HL-60 (cell line): ENCODE results near the gene PSMA1.

Source experiments
- DNase-seq, 2 experiments: peaks; one replicate each; pipeline ENCODE4 v3.0.0-alpha.2; 2010 to 2020; ENCODE audit warnings: low read depth in 1 of 2, low spot score in 1 of 2
- H3K27ac ChIP-seq: fragments of 250-450 bp; sonication (Bioruptor Pico); replicated peaks from 2 replicates; pipeline ENCODE4 v1.5.1; 2020; ENCODE audit warnings: mild to moderate bottlenecking, moderate library complexity
- H3K27me3 ChIP-seq: fragments of 250-450 bp; sonication (Bioruptor Pico); 2 replicates; pipeline ENCODE4 v1.5.1; 2021; ENCODE audit warnings: mild to moderate bottlenecking, moderate library complexity; ENCODE audit not compliant: insufficient read depth, poor library complexity, severe bottlenecking
- H3K4me3 ChIP-seq: replicated peaks from 2 replicates; pipeline ENCODE4 v1.5.1; 2011; ENCODE audit warnings: mild to moderate bottlenecking, control low read depth, low read length; ENCODE audit not compliant: insufficient read depth
- GABPA ChIP-seq: IDR thresholded peaks from 2 replicates; pipeline ENCODE4 v1.6.1; 2012; ENCODE audit warnings: low read depth
- POLR2AphosphoS5 ChIP-seq: IDR thresholded peaks from 2 replicates; pipeline ENCODE4 v1.6.1; 2012; ENCODE audit warnings: low read depth
- SPI1 ChIP-seq: IDR thresholded peaks from 2 replicates; pipeline ENCODE4 v1.6.1; 2012; ENCODE audit warnings: low read depth, mild to moderate bottlenecking, borderline replicate concordance
- TF ChIP-seq, protein P1 (sequence below): IDR thresholded peaks from one replicate; pipeline ENCODE4 v1.5.1; 2011; ENCODE audit warnings: low read length, control low read depth, inconsistent platforms; ENCODE audit not compliant: insufficient read depth
- TF ChIP-seq, protein P2 (sequence below): IDR thresholded peaks from 2 replicates; pipeline ENCODE4 v1.6.1; 2012; ENCODE audit warnings: low read depth; ENCODE audit not compliant: insufficient replicate concordance

PSMA1 gene

DNA sequence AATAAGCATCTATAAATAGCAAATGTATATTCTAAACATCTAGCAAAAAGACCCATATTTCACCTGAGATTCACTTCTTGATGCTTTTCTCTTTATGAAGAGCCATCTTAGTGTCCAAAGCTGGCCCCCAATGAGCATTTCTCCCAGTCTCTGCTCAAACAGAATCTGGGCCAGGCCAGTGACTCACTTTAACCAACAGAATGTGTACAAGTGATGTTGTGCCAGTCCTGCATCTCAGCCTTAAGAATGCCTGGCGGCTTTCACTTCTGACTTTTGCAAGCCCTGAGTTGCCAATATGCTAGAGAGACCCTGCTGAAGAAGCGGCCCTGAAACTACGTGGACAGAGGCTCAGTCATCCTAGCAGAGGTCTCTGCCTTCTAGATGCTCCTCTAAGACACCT is 13.7 kb downstream of the PSMA1 start:
- no peak for DNase-seq
- no peak overlapping the region for H3K4me3 ChIP-seq
- H3K27ac ChIP-seq, result no peak overlapping the region
- TF ChIP-seq, protein P1, sequence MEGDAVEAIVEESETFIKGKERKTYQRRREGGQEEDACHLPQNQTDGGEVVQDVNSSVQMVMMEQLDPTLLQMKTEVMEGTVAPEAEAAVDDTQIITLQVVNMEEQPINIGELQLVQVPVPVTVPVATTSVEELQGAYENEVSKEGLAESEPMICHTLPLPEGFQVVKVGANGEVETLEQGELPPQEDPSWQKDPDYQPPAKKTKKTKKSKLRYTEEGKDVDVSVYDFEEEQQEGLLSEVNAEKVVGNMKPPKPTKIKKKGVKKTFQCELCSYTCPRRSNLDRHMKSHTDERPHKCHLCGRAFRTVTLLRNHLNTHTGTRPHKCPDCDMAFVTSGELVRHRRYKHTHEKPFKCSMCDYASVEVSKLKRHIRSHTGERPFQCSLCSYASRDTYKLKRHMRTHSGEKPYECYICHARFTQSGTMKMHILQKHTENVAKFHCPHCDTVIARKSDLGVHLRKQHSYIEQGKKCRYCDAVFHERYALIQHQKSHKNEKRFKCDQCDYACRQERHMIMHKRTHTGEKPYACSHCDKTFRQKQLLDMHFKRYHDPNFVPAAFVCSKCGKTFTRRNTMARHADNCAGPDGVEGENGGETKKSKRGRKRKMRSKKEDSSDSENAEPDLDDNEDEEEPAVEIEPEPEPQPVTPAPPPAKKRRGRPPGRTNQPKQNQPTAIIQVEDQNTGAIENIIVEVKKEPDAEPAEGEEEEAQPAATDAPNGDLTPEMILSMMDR, result no peak
- TF ChIP-seq GABPA (no peak), SPI1 (no peak), POLR2AphosphoS5 (no peak)
- TF ChIP-seq, protein P2, sequence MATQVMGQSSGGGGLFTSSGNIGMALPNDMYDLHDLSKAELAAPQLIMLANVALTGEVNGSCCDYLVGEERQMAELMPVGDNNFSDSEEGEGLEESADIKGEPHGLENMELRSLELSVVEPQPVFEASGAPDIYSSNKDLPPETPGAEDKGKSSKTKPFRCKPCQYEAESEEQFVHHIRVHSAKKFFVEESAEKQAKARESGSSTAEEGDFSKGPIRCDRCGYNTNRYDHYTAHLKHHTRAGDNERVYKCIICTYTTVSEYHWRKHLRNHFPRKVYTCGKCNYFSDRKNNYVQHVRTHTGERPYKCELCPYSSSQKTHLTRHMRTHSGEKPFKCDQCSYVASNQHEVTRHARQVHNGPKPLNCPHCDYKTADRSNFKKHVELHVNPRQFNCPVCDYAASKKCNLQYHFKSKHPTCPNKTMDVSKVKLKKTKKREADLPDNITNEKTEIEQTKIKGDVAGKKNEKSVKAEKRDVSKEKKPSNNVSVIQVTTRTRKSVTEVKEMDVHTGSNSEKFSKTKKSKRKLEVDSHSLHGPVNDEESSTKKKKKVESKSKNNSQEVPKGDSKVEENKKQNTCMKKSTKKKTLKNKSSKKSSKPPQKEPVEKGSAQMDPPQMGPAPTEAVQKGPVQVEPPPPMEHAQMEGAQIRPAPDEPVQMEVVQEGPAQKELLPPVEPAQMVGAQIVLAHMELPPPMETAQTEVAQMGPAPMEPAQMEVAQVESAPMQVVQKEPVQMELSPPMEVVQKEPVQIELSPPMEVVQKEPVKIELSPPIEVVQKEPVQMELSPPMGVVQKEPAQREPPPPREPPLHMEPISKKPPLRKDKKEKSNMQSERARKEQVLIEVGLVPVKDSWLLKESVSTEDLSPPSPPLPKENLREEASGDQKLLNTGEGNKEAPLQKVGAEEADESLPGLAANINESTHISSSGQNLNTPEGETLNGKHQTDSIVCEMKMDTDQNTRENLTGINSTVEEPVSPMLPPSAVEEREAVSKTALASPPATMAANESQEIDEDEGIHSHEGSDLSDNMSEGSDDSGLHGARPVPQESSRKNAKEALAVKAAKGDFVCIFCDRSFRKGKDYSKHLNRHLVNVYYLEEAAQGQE, result no peak
- H3K27me3 ChIP-seq, result no peaks in the 10 kb centered on the region

DNA sequence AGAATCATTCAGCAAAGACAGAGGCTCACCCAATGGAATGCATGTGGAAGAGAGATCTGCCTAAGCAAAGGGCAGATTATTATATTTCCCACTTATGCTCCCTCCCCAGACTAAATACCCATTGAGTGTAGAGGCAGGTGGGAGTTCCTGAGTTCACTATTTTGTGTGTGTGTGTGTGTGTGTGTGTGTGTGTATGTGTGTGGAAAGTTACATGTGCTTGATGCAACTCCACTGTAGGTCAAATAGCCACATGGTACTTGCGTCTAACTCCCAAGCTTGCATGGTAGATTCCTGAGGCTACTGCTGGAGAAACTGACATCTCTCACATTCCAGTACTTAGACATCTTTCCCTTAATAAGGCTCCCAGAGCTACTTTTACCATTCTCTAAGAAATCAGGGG is 17.2 kb downstream of the PSMA1 start:
- DNase-seq, result no peak
- no peak for TF ChIP-seq GABPA
- TF ChIP-seq, protein P2, result no peak
- TF ChIP-seq, protein P1, result no peak
- no peak for TF ChIP-seq SPI1
- no peak for TF ChIP-seq POLR2AphosphoS5
- Histone ChIP-seq H3K27ac (no peak overlapping the region), H3K27me3 (no peaks in the 10 kb centered on the region), H3K4me3 (no peak overlapping the region)

DNA sequence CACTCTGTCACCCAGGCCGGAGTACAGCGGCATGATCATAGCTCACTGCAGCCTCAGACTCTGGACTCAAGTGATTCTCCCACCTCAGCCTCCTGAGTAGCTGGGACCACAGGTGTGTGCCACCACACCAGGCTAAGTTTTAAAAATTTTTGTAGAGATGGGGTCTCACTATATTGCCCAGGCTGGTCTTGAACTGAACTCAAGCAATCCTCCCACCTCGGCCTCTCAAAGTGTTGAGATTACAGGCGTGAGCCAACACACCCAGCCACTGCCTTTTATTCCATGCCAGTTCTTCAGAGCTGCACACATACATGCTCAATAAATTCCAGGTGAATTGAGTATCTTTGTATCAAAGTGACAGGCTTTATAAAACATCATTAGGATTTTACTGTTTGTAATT is 18.1 kb downstream of the PSMA1 start:
- Histone ChIP-seq H3K27ac (no peak overlapping the region), H3K4me3 (no peak overlapping the region), H3K27me3 (no peaks in the 10 kb centered on the region)
- TF ChIP-seq GABPA (no peak), SPI1 (no peak), POLR2AphosphoS5 (no peak)
- TF ChIP-seq, protein P1, result no peak
- TF ChIP-seq, protein P2, result no peak
- DNase-seq, result no peak
